Hepatocyte (in vitro differentiated cells): ENCODE data around the gene GALNT13. TPM values are rescaled to one million over a fixed set of nuclear protein-coding genes. Genes with fewer than 3 reads are reported as not detected.

Experiments
- DNase-seq: peaks from one replicate; pipeline ENCODE4 v3.0.0-alpha.2; 2016; ENCODE audit warnings: low spot score
- H2AFZ ChIP-seq: fragments of 200-600 bp; sonication (generic); 2 replicates; pipeline ENCODE4 v1.6.0; 2016; ENCODE audit warnings: antibody characterized with exemption, mild to moderate bottlenecking
- H3K27ac ChIP-seq: fragments of 200-600 bp; sonication (generic); 2 replicates; pipeline ENCODE4 v1.5.1; 2016; ENCODE audit warnings: mild to moderate bottlenecking
- H3K27me3 ChIP-seq: fragments of 200-600 bp; sonication (generic); 2 replicates; pipeline ENCODE4 v1.6.1; 2016
- H3K36me3 ChIP-seq: fragments of 200-600 bp; sonication (generic); replicated peaks from 2 replicates; pipeline ENCODE4 v1.5.1; 2016; ENCODE audit warnings: low read depth; ENCODE audit not compliant: insufficient read depth
- H3K4me1 ChIP-seq: fragments of 200-600 bp; sonication (generic); 2 replicates; pipeline ENCODE4 v1.5.1; 2016; ENCODE audit warnings: mild to moderate bottlenecking, moderate library complexity; ENCODE audit not compliant: insufficient read depth
- H3K4me2 ChIP-seq: fragments of 200-600 bp; sonication (generic); 2 replicates; pipeline ENCODE4 v1.6.0; 2016
- H3K4me3 ChIP-seq: fragments of 200-600 bp; sonication (generic); 2 replicates; pipeline ENCODE4 v1.5.1; 2016; ENCODE audit warnings: mild to moderate bottlenecking
- H3K79me2 ChIP-seq: fragments of 200-600 bp; sonication (generic); 2 replicates; pipeline ENCODE4 v1.6.0; 2017; ENCODE audit warnings: mild to moderate bottlenecking
- H3K9me2 ChIP-seq: fragments of 200-600 bp; sonication (generic); replicated peaks from 2 replicates; pipeline ENCODE4 v1.6.0; 2017; ENCODE audit warnings: mild to moderate bottlenecking; ENCODE audit not compliant: insufficient read depth
- H3K9me3 ChIP-seq: fragments of 200-600 bp; sonication (generic); 2 replicates; pipeline ENCODE4 v1.5.1; 2016; ENCODE audit warnings: low read depth, mild to moderate bottlenecking
- H4K20me1 ChIP-seq: fragments of 200-600 bp; sonication (generic); 2 replicates; pipeline ENCODE4 v1.6.0; 2016; ENCODE audit warnings: mild to moderate bottlenecking; ENCODE audit not compliant: insufficient read depth, poor library complexity, severe bottlenecking
- EZH2 ChIP-seq: fragments of 200-600 bp; sonication (generic); IDR thresholded peaks from 2 replicates; pipeline ENCODE4 v1.6.1; 2016; ENCODE audit warnings: antibody characterized with exemption, mild to moderate bottlenecking, borderline replicate concordance
- EZH2phosphoT487 ChIP-seq: fragments of 200-600 bp; sonication (generic); IDR thresholded peaks from one replicate; pipeline ENCODE4 v1.6.1; 2018; ENCODE audit warnings: antibody characterized with exemption, mild to moderate bottlenecking, low read depth, moderate library complexity; ENCODE audit not compliant: unreplicated experiment, severe bottlenecking
- WGBS: methylation state at CpG from one replicate; pipeline ENCODE4 v1.1.6; 2016; ENCODE audit warnings: low lambda C conversion rate; ENCODE audit errors: missing lambda C conversion rate; 5-methylcytosine and 5-hydroxymethylcytosine counted together
- polyA plus RNA-seq: library from polyadenylated mRNA; unstranded; fragments of >200 nt; fragmentation: Nextera tagmentation; extraction: Ambion mirVana; gene quantifications from 2 replicates; pipeline ENCODE4 v1.2.1, GENCODE V29; 2016
- total RNA-seq: library from RNA; depleted of rRNA; stranded (reverse); fragments of >200 nt; gene quantifications from 2 replicates; pipeline ENCODE4 v1.2.3, GENCODE V29; 2014
- TF ChIP-seq, protein P1 (sequence below): fragments of 200-600 bp; sonication (generic); IDR thresholded peaks from 2 replicates; pipeline ENCODE4 v1.5.1; 2016; ENCODE audit warnings: antibody characterized with exemption, mild to moderate bottlenecking; ENCODE audit not compliant: poor library complexity

GALNT13 gene
- total and polyA plus RNA-seq, 2 experiments from 2014 or later = 25.6 to 53.5 TPM

GRCh38 chr2:154189953-154190352, 318.2 kb downstream of the GALNT13 start:
- Histone ChIP-seq H3K36me3 (no peaks in the 10 kb centered on the region), H2AFZ (no peak overlapping the region), H3K79me2 (no peaks in the 10 kb centered on the region), H3K9me3 (peaks cover 13% of the 10 kb centered on the region), H3K27ac (no peak overlapping the region), H3K4me2 (no peak overlapping the region), H3K4me3 (no peak overlapping the region), H3K27me3 (no peaks in the 10 kb centered on the region), H4K20me1 (no peaks in the 10 kb centered on the region), H3K9me2 (no peaks in the 10 kb centered on the region), H3K4me1 (no peaks in the 10 kb centered on the region)
- TF ChIP-seq, protein P1, sequence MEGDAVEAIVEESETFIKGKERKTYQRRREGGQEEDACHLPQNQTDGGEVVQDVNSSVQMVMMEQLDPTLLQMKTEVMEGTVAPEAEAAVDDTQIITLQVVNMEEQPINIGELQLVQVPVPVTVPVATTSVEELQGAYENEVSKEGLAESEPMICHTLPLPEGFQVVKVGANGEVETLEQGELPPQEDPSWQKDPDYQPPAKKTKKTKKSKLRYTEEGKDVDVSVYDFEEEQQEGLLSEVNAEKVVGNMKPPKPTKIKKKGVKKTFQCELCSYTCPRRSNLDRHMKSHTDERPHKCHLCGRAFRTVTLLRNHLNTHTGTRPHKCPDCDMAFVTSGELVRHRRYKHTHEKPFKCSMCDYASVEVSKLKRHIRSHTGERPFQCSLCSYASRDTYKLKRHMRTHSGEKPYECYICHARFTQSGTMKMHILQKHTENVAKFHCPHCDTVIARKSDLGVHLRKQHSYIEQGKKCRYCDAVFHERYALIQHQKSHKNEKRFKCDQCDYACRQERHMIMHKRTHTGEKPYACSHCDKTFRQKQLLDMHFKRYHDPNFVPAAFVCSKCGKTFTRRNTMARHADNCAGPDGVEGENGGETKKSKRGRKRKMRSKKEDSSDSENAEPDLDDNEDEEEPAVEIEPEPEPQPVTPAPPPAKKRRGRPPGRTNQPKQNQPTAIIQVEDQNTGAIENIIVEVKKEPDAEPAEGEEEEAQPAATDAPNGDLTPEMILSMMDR = no peak
- TF ChIP-seq EZH2 = no peak
- 66% methylated on average over 2 of the region's 2 CpGs for WGBS
- no peak for DNase-seq

DNA sequence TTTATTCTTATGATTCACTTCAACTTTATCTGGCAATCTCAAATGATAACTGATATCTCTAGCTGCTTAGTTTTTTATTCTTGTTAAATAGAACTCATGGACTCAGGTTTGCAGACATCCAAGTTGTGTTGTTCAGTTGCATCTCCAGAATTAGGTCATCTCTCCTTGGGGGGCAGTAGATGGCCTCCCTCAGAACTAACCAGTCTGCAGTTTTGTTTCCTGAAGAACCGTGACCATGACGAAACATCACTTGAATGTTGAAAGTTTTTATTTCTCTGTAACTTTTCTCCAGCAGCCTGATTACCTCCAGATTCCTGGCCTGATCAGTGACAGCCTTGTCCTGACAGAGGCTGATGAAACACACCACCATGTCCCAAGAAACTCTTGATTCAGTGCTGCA, 321.5 kb downstream of the GALNT13 start:
- TF ChIP-seq EZH2 (no peak), EZH2phosphoT487 (no peak)
- TF ChIP-seq, protein P1 = no peak
- no peak overlapping the region for H2AFZ ChIP-seq
- no peaks in the 10 kb centered on the region for H3K79me2 ChIP-seq
- WGBS = 76% methylated on average over 2 of the region's 2 CpGs
- no peaks in the 10 kb centered on the region for H3K4me1 ChIP-seq
- no peaks in the 10 kb centered on the region for H3K36me3 ChIP-seq
- H3K27ac ChIP-seq = no peak overlapping the region
- no peaks in the 10 kb centered on the region for H4K20me1 ChIP-seq
- H3K4me3 ChIP-seq = no peak overlapping the region
- DNase-seq = no peak
- H3K9me2 ChIP-seq = no peaks in the 10 kb centered on the region
- H3K27me3 ChIP-seq = no peaks in the 10 kb centered on the region
- no peak overlapping the region for H3K4me2 ChIP-seq
- H3K9me3 ChIP-seq = no peaks in the 10 kb centered on the region

GRCh38 chr2:154194909-154195643, 323.4 kb downstream of the GALNT13 start:
- H3K27ac ChIP-seq = no peak overlapping the region
- no peaks in the 10 kb centered on the region for H4K20me1 ChIP-seq
- H3K4me2 ChIP-seq = no peak overlapping the region
- H3K36me3 ChIP-seq = no peaks in the 10 kb centered on the region
- WGBS = 68% methylated on average over 5 of the region's 5 CpGs
- no peaks in the 10 kb centered on the region for H3K9me2 ChIP-seq
- no peaks in the 10 kb centered on the region for H3K4me1 ChIP-seq
- DNase-seq = no peak
- H3K27me3 ChIP-seq = no peaks in the 10 kb centered on the region
- H3K4me3 ChIP-seq = no peak overlapping the region
- no peaks in the 10 kb centered on the region for H3K79me2 ChIP-seq
- TF ChIP-seq EZH2 (no peak), EZH2phosphoT487 (no peak)
- TF ChIP-seq, protein P1 = no peak
- H3K9me3 ChIP-seq = no peaks in the 10 kb centered on the region
- no peak overlapping the region for H2AFZ ChIP-seq

DNA sequence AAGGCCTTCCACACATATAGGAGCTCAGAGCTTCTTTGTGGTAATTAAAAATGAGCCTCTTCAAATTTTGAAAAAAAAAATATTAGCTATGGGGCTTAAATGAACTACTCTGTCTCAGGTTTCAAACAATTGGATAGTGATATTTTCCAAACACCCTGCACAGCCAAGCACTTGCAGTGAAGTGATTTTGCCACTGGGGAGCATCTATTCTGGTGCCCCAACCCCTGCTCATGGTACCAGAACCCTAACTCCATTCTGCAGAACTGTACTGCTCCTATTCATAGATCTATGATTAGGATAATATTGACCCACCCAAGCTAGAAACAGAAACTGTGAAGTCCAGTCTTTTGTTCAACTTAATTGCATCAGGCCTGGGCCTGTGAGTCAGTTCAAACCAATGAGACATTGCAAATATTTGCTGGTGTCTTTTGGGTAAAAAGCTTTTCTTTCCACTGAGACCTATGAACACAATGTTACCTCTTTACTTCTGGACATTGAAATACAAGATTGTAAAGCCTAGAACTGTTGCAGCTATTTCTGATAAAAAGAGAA, 324.0 kb downstream of the GALNT13 start:
- Histone ChIP-seq H3K9me3 (no peaks in the 10 kb centered on the region), H3K4me2 (no peak overlapping the region), H3K36me3 (no peaks in the 10 kb centered on the region), H3K4me1 (no peaks in the 10 kb centered on the region), H4K20me1 (no peaks in the 10 kb centered on the region), H3K27me3 (no peaks in the 10 kb centered on the region), H3K9me2 (no peaks in the 10 kb centered on the region), H2AFZ (no peak overlapping the region), H3K79me2 (no peaks in the 10 kb centered on the region), H3K4me3 (no peak overlapping the region), H3K27ac (peak overlapping the region; percentile 21)
- DNase-seq = no peak
- TF ChIP-seq, protein P1 = no peak
- no peak for TF ChIP-seq EZH2
- no peak for TF ChIP-seq EZH2phosphoT487
